ENCODE results near the gene AP3D1. TPM values are rescaled to one million over a fixed set of nuclear protein-coding genes. Genes with fewer than 3 reads are reported as not detected.
"Not testable (repeated sequence)": the region's sequence is repeated elsewhere in the genome, so short reads cannot be mapped to it uniquely, and the experiment has no call there.

The AP3D1 gene
- polyA plus RNA-seq, 1 donor = 103 TPM

- peaks cover 2% of the 10 kb centered on the region for H3K9me3 ChIP-seq (ENCODE audit: control insufficient read depth, low read depth, low read length)
- H3K4me1 ChIP-seq (ENCODE audit: control insufficient read depth, insufficient read depth, low read length) = no peaks in the 10 kb centered on the region
- DNase-seq = no peak
- no CpG with 5 or more reads among the region's 50 CpGs for WGBS (ENCODE audit: insufficient coverage, low lambda C conversion rate)
- peaks cover 73% of the 10 kb centered on the region for H3K36me3 ChIP-seq (ENCODE audit: control insufficient read depth, insufficient read depth, low read length)
- H3K27me3 ChIP-seq (ENCODE audit: control insufficient read depth, insufficient read depth, low read length) = no peaks in the 10 kb centered on the region
- H3K4me3 ChIP-seq (ENCODE audit: low read length) = no peak overlapping the region
- H3K27ac ChIP-seq (ENCODE audit: low read length) = no peak overlapping the region
Observed at GRCh38 chr19:2135474-2136402, 15.6 kb downstream of the AP3D1 start.

- no peaks in the 10 kb centered on the region for H3K27me3 ChIP-seq (ENCODE audit: control insufficient read depth, insufficient read depth, low read length)
- H3K27ac ChIP-seq (ENCODE audit: low read length) = no peak overlapping the region
- WGBS (ENCODE audit: insufficient coverage, low lambda C conversion rate) = 40% methylated on average over 1 of the region's 19 CpGs
- no peak overlapping the region for H3K4me3 ChIP-seq (ENCODE audit: low read length)
- H3K9me3 ChIP-seq (ENCODE audit: control insufficient read depth, low read depth, low read length) = peaks cover 2% of the 10 kb centered on the region
- H3K36me3 ChIP-seq (ENCODE audit: control insufficient read depth, insufficient read depth, low read length) = peaks cover 69% of the 10 kb centered on the region
- no peaks in the 10 kb centered on the region for H3K4me1 ChIP-seq (ENCODE audit: control insufficient read depth, insufficient read depth, low read length)
- DNase-seq = no peak
Observed at GRCh38 chr19:2132731-2133490, 18.5 kb downstream of the AP3D1 start.

GRCh38 chr19:2132191-2132590 is 19.2 kb downstream of the AP3D1 start:
- no peaks in the 10 kb centered on the region for H3K27me3 ChIP-seq (ENCODE audit: control insufficient read depth, insufficient read depth, low read length)
- H3K4me3 ChIP-seq (ENCODE audit: low read length) = no peak overlapping the region
- peaks cover 68% of the 10 kb centered on the region for H3K36me3 ChIP-seq (ENCODE audit: control insufficient read depth, insufficient read depth, low read length)
- no peaks in the 10 kb centered on the region for H3K4me1 ChIP-seq (ENCODE audit: control insufficient read depth, insufficient read depth, low read length)
- no peak overlapping the region for H3K27ac ChIP-seq (ENCODE audit: low read length)
- peaks cover 2% of the 10 kb centered on the region for H3K9me3 ChIP-seq (ENCODE audit: control insufficient read depth, low read depth, low read length)
- DNase-seq = no peak
- no CpG with 5 or more reads among the region's 14 CpGs for WGBS (ENCODE audit: insufficient coverage, low lambda C conversion rate)

GRCh38 chr19:2131012-2131975 is 20.1 kb downstream of the AP3D1 start:
- no CpG with 5 or more reads among the region's 67 CpGs for WGBS (ENCODE audit: insufficient coverage, low lambda C conversion rate)
- not testable (repeated sequence) for DNase-seq
- peaks cover 67% of the 10 kb centered on the region for H3K36me3 ChIP-seq (ENCODE audit: control insufficient read depth, insufficient read depth, low read length)

GRCh38 chr19:2129892-2130770 is 21.2 kb downstream of the AP3D1 start:
- no CpG with 5 or more reads among the region's 28 CpGs for WGBS (ENCODE audit: insufficient coverage, low lambda C conversion rate)
- DNase-seq = no peak
- H3K27ac ChIP-seq (ENCODE audit: low read length) = no peak overlapping the region

More at GRCh38 chr19:2131012-2131975, 20.1 kb downstream of the AP3D1 start:
- H3K27ac ChIP-seq (ENCODE audit: low read length); H3K27me3 ChIP-seq (ENCODE audit: control insufficient read depth, insufficient read depth, low read length); H3K4me3 ChIP-seq (ENCODE audit: low read length); H3K9me3 ChIP-seq (ENCODE audit: control insufficient read depth, low read depth, low read length); H3K4me1 ChIP-seq (ENCODE audit: control insufficient read depth, insufficient read depth, low read length): not testable (repeated sequence)

GRCh38 chr19:2129486-2129885 is 21.9 kb downstream of the AP3D1 start:
- Histone ChIP-seq H3K27ac (ENCODE audit: low read length) (no peak overlapping the region), H3K36me3 (ENCODE audit: control insufficient read depth, insufficient read depth, low read length) (peaks cover 70% of the 10 kb centered on the region), H3K27me3 (ENCODE audit: control insufficient read depth, insufficient read depth, low read length) (no peaks in the 10 kb centered on the region), H3K9me3 (ENCODE audit: control insufficient read depth, low read depth, low read length) (no peaks in the 10 kb centered on the region), H3K4me1 (ENCODE audit: control insufficient read depth, insufficient read depth, low read length) (no peaks in the 10 kb centered on the region), H3K4me3 (ENCODE audit: low read length) (no peak overlapping the region)
- WGBS (ENCODE audit: insufficient coverage, low lambda C conversion rate) = no CpG with 5 or more reads among the region's 11 CpGs
- no peak for DNase-seq

More at GRCh38 chr19:2129892-2130770, 21.2 kb downstream of the AP3D1 start:
- no peaks in the 10 kb centered on the region for H3K9me3 ChIP-seq (ENCODE audit: control insufficient read depth, low read depth, low read length)
- peaks cover 67% of the 10 kb centered on the region for H3K36me3 ChIP-seq (ENCODE audit: control insufficient read depth, insufficient read depth, low read length)
- no peaks in the 10 kb centered on the region for H3K4me1 ChIP-seq (ENCODE audit: control insufficient read depth, insufficient read depth, low read length)
- H3K4me3 ChIP-seq (ENCODE audit: low read length) = no peak overlapping the region
- H3K27me3 ChIP-seq (ENCODE audit: control insufficient read depth, insufficient read depth, low read length) = no peaks in the 10 kb centered on the region

GRCh38 chr19:2129022-2129421 is 22.3 kb downstream of the AP3D1 start:
- H3K4me3 ChIP-seq (ENCODE audit: low read length) = no peak overlapping the region
- H3K4me1 ChIP-seq (ENCODE audit: control insufficient read depth, insufficient read depth, low read length) = no peaks in the 10 kb centered on the region
- peaks cover 72% of the 10 kb centered on the region for H3K36me3 ChIP-seq (ENCODE audit: control insufficient read depth, insufficient read depth, low read length)
- no peak for DNase-seq
- H3K9me3 ChIP-seq (ENCODE audit: control insufficient read depth, low read depth, low read length) = no peaks in the 10 kb centered on the region
- H3K27me3 ChIP-seq (ENCODE audit: control insufficient read depth, insufficient read depth, low read length) = no peaks in the 10 kb centered on the region
- H3K27ac ChIP-seq (ENCODE audit: low read length) = no peak overlapping the region
- WGBS (ENCODE audit: insufficient coverage, low lambda C conversion rate) = no CpG with 5 or more reads among the region's 21 CpGs

- H3K4me3 ChIP-seq (ENCODE audit: low read length); H3K27me3 ChIP-seq (ENCODE audit: control insufficient read depth, insufficient read depth, low read length); H3K27ac ChIP-seq (ENCODE audit: low read length); H3K4me1 ChIP-seq (ENCODE audit: control insufficient read depth, insufficient read depth, low read length); DNase-seq; H3K9me3 ChIP-seq (ENCODE audit: control insufficient read depth, low read depth, low read length): not testable (repeated sequence)
- H3K36me3 ChIP-seq (ENCODE audit: control insufficient read depth, insufficient read depth, low read length) = peaks cover 78% of the 10 kb centered on the region
- no CpG with 5 or more reads among the region's 34 CpGs for WGBS (ENCODE audit: insufficient coverage, low lambda C conversion rate)
Observed at GRCh38 chr19:2128252-2128651, 23.1 kb downstream of the AP3D1 start.

- peaks cover 78% of the 10 kb centered on the region for H3K36me3 ChIP-seq (ENCODE audit: control insufficient read depth, insufficient read depth, low read length)
- H3K4me1 ChIP-seq (ENCODE audit: control insufficient read depth, insufficient read depth, low read length) = no peaks in the 10 kb centered on the region
- no peaks in the 10 kb centered on the region for H3K27me3 ChIP-seq (ENCODE audit: control insufficient read depth, insufficient read depth, low read length)
- H3K9me3 ChIP-seq (ENCODE audit: control insufficient read depth, low read depth, low read length) = no peaks in the 10 kb centered on the region
- whole genome bisulfite sequencing (ENCODE audit: insufficient coverage, low lambda C conversion rate) = no CpG with 5 or more reads among the region's 19 CpGs
- H3K4me3 ChIP-seq (ENCODE audit: low read length) = no peak overlapping the region
- DNase-seq = peak; percentile 26 to 47
- no peak overlapping the region for H3K27ac ChIP-seq (ENCODE audit: low read length)
Observed at GRCh38 chr19:2127758-2128157, 23.6 kb downstream of the AP3D1 start.
